IMR-90 (cell line): ENCODE measurements around the gene GAS6. TPM values are rescaled to one million over a fixed set of nuclear protein-coding genes. Genes with fewer than 3 reads are reported as not detected.

ENCODE experiments used
- ATAC-seq: fragments of 200-7000 bp; cut with Tn5 transposase; 2 replicates; pipeline ENCODE4 v1.9.1; 2020; ENCODE audit warnings: low read depth, mild to moderate bottlenecking, moderate library complexity
- BruUV-seq: library from RNA; stranded (reverse); fragments of 400-500 nt; replicated peaks from 2 replicates; lab custom pipeline; 2021; lab: Mats Ljungman, UMichigan
- CTCF ChIA-PET: fragments of 300-600 bp; formaldehyde crosslinking; extraction: SDS; loops from one replicate; lab custom pipeline; 2021; ENCODE audit warnings: antibody characterized with exemption; lab: Yijun Ruan, JAX
- POLR2A ChIA-PET: fragments of 300-600 bp; sonication (Branson Sonifier 250); formaldehyde crosslinking; loops from one replicate; lab custom pipeline; 2022; ENCODE audit warnings: antibody characterized with exemption; ENCODE audit not compliant: unreplicated experiment; lab: Charles Lee
- DNase-seq: peaks from one replicate; pipeline ENCODE4 v3.0.0; 2013
- H2AFZ ChIP-seq: replicated peaks from 2 replicates; pipeline ENCODE3; 2013; ENCODE audit warnings: low read length, mild to moderate bottlenecking; ENCODE audit not compliant: poor library complexity
- H2AK5ac ChIP-seq: 2 replicates; pipeline ENCODE4 v1.6.1; 2013; ENCODE audit warnings: low read depth, low read length, inconsistent platforms
- H2AK9ac ChIP-seq: replicated peaks from 2 replicates; pipeline ENCODE3; 2013; ENCODE audit warnings: mild to moderate bottlenecking, low read depth, low read length, moderate library complexity; ENCODE audit not compliant: poor library complexity
- H2BK120ac ChIP-seq: 2 replicates; pipeline ENCODE4 v1.6.1; 2013; ENCODE audit warnings: low read depth, low read length, inconsistent platforms
- H2BK15ac ChIP-seq: 3 replicates; pipeline ENCODE4 v1.6.1; 2013; ENCODE audit warnings: low read depth, low read length, inconsistent platforms
- H2BK20ac ChIP-seq: 2 replicates; pipeline ENCODE4 v1.6.1; 2013; ENCODE audit warnings: low read depth, mild to moderate bottlenecking, inconsistent platforms, low read length, moderate library complexity
- H2BK5ac ChIP-seq: 2 replicates; pipeline ENCODE4 v1.6.1; 2013; ENCODE audit warnings: mild to moderate bottlenecking, low read depth, low read length, inconsistent platforms; ENCODE audit not compliant: poor library complexity, severe bottlenecking
- H3K14ac ChIP-seq: replicated peaks from 2 replicates; pipeline ENCODE4 v1.6.1; 2013; ENCODE audit warnings: low read depth, low read length, inconsistent platforms
- H3K18ac ChIP-seq: 2 replicates; pipeline ENCODE4 v1.6.1; 2013; ENCODE audit warnings: low read depth, low read length, control low read depth
- H3K23ac ChIP-seq: 2 replicates; pipeline ENCODE4 v1.6.1; 2013; ENCODE audit warnings: low read depth, low read length, inconsistent platforms
- H3K27ac ChIP-seq: 2 replicates; pipeline ENCODE4 v1.5.1; 2013; ENCODE audit warnings: mild to moderate bottlenecking, control low read depth, low read length; ENCODE audit not compliant: insufficient read depth
- H3K27me3 ChIP-seq: 2 replicates; pipeline ENCODE4 v1.6.1; 2013; ENCODE audit warnings: low read length; ENCODE audit not compliant: control insufficient read depth, insufficient read depth
- H3K36me3 ChIP-seq: 2 replicates; pipeline ENCODE4 v1.6.1; 2013; ENCODE audit warnings: low read length, mixed read lengths; ENCODE audit not compliant: control insufficient read depth, insufficient read depth
- H3K4ac ChIP-seq: 2 replicates; pipeline ENCODE4 v1.6.1; 2013; ENCODE audit warnings: low read depth, low read length, inconsistent platforms
- H3K4me1 ChIP-seq: 2 replicates; pipeline ENCODE4 v1.6.1; 2013; ENCODE audit warnings: low read length, mixed read lengths; ENCODE audit not compliant: control insufficient read depth, insufficient read depth
- H3K4me2 ChIP-seq: 2 replicates; pipeline ENCODE4 v1.6.1; 2013; ENCODE audit warnings: low read depth, mild to moderate bottlenecking, control low read depth, low read length, moderate library complexity
- H3K4me3 ChIP-seq: 2 replicates; pipeline ENCODE4 v1.5.1; 2013; ENCODE audit warnings: low read depth, mild to moderate bottlenecking, control low read depth, low read length, moderate library complexity; ENCODE audit not compliant: insufficient read depth
- H3K56ac ChIP-seq: 2 replicates; pipeline ENCODE4 v1.6.1; 2013; ENCODE audit warnings: low read length, inconsistent platforms; ENCODE audit not compliant: insufficient read depth; ENCODE audit errors: extremely low read depth
- H3K79me1 ChIP-seq, 2 experiments: 2 replicates each; pipeline ENCODE4 v1.6.1; 2013; ENCODE audit warnings: low read length in 2 of 2, inconsistent platforms in 1 of 2, low read depth in 1 of 2
- H3K9ac ChIP-seq: 2 replicates; pipeline ENCODE4 v1.6.1; 2013; ENCODE audit warnings: low read depth, low read length, control low read depth
- H3K9me1 ChIP-seq: 2 replicates; pipeline ENCODE4 v1.6.1; 2013; ENCODE audit warnings: low read length, inconsistent platforms; ENCODE audit not compliant: insufficient read depth
- H3K9me3 ChIP-seq: 2 replicates; pipeline ENCODE4 v1.6.1; 2013; ENCODE audit warnings: low read length; ENCODE audit not compliant: control insufficient read depth, insufficient read depth
- H4K20me1 ChIP-seq: 2 replicates; pipeline ENCODE4 v1.6.1; 2013; ENCODE audit warnings: low read length, inconsistent platforms; ENCODE audit not compliant: insufficient read depth
- H4K5ac ChIP-seq: 2 replicates; pipeline ENCODE4 v1.6.1; 2013; ENCODE audit warnings: mild to moderate bottlenecking, low read depth, low read length, control low read depth
- H4K8ac ChIP-seq, 2 experiments: 2 replicates each; pipeline ENCODE4 v1.6.1; 2013; ENCODE audit warnings: low read depth in 2 of 2, low read length in 2 of 2, control low read depth in 1 of 2, inconsistent platforms in 1 of 2
- H4K91ac ChIP-seq: 2 replicates; pipeline ENCODE4 v1.6.1; 2013; ENCODE audit warnings: low read depth, low read length, inconsistent platforms; ENCODE audit not compliant: insufficient read depth
- BHLHE40 ChIP-seq: fragments of 150-350 bp; IDR thresholded peaks from 2 replicates; pipeline ENCODE4 v1.6.1; 2016; ENCODE audit warnings: mild to moderate bottlenecking, low read depth, low read length
- CEBPB ChIP-seq: IDR thresholded peaks from 2 replicates; pipeline ENCODE4 v1.6.1; 2012; ENCODE audit warnings: low read depth, low read length, improper control_type of control experiment
- CHD1 ChIP-seq: IDR thresholded peaks from 2 replicates; pipeline ENCODE4 v1.6.1; 2012; ENCODE audit warnings: low read depth, low read length, improper control_type of control experiment
- ELK1 ChIP-seq: fragments of 150-350 bp; IDR thresholded peaks from 2 replicates; pipeline ENCODE4 v1.6.1; 2016; ENCODE audit warnings: low read depth, mild to moderate bottlenecking, low read length, moderate library complexity, borderline replicate concordance
- FOS ChIP-seq: fragments of 150-350 bp; IDR thresholded peaks from 2 replicates; pipeline ENCODE4 v1.6.1; 2016; ENCODE audit warnings: low read depth, low read length
- MAFK ChIP-seq: IDR thresholded peaks from 2 replicates; pipeline ENCODE4 v1.6.1; 2012; ENCODE audit warnings: low read depth, low read length, improper control_type of control experiment
- MAZ ChIP-seq: IDR thresholded peaks from 2 replicates; pipeline ENCODE4 v1.6.1; 2012; ENCODE audit warnings: low read depth, mild to moderate bottlenecking, low read length, improper control_type of control experiment, moderate library complexity, borderline replicate concordance
- MXI1 ChIP-seq: IDR thresholded peaks from 2 replicates; pipeline ENCODE4 v1.6.1; 2012; ENCODE audit warnings: low read depth, mild to moderate bottlenecking, low read length, moderate library complexity, borderline replicate concordance
- NFE2L2 ChIP-seq: fragments of 150-350 bp; IDR thresholded peaks from 2 replicates; pipeline ENCODE4 v1.6.1; 2016; ENCODE audit warnings: low read depth, mild to moderate bottlenecking, low read length
- POLR2A ChIP-seq: IDR thresholded peaks from 2 replicates; pipeline ENCODE4 v1.6.1; 2012; ENCODE audit warnings: mild to moderate bottlenecking, low read depth, low read length
- RAD21 ChIP-seq: IDR thresholded peaks from 2 replicates; pipeline ENCODE4 v1.6.1; 2012; ENCODE audit warnings: low read length, improper control_type of control experiment
- RCOR1 ChIP-seq: IDR thresholded peaks from 2 replicates; pipeline ENCODE4 v1.6.1; 2012; ENCODE audit warnings: mild to moderate bottlenecking, low read length, improper control_type of control experiment; ENCODE audit not compliant: insufficient replicate concordance
- RFX5 ChIP-seq: IDR thresholded peaks from 2 replicates; pipeline ENCODE4 v1.8.0; 2012; ENCODE audit warnings: low read depth, mild to moderate bottlenecking, low read length, moderate library complexity
- SMC3 ChIP-seq: fragments of 150-350 bp; IDR thresholded peaks from 2 replicates; pipeline ENCODE4 v1.6.1; 2016; ENCODE audit warnings: low read depth, mild to moderate bottlenecking, antibody characterized with exemption, low read length, moderate library complexity
- USF2 ChIP-seq: fragments of 150-350 bp; IDR thresholded peaks from 2 replicates; pipeline ENCODE4 v1.6.1; 2017; ENCODE audit warnings: mild to moderate bottlenecking, antibody characterized with exemption, low read length, low read depth
- WGBS, 2 experiments: methylation state at CpG; one replicate each; pipeline versions ENCODE4 v1.1.5 to v1.1.7; 2013; ENCODE audit warnings: missing lambda C conversion rate in 2 of 2; ENCODE audit not compliant: insufficient read length in 1 of 2; ENCODE audit errors: extremely low coverage in 2 of 2; 5-methylcytosine and 5-hydroxymethylcytosine counted together
- dilution Hi-C: fragments of 300-500 bp; cut with HindIII; formaldehyde crosslinking; loops from one replicate; pipeline ENCODE4 v1.14.3; 2018; ENCODE audit warnings: low sequenced_read_pairs; ENCODE audit not compliant: unreplicated experiment
- in situ Hi-C: fragments of 300-500 bp; cut with MboI; formaldehyde crosslinking; loops from 3 replicates; pipeline ENCODE4 v1.14.3; 2019; ENCODE audit warnings: low sequenced_read_pairs, inconsistent platforms, mixed read lengths
- intact Hi-C: fragments of 100-400 bp; cut with micrococcal nuclease; formaldehyde crosslinking; loops from 2 replicates; pipeline ENCODE4 v1.10.0; 2022
- polyA plus RNA-seq, 3 experiments: library from polyadenylated mRNA; depleted of rRNA; stranded (reverse); fragments of >200 nt; gene quantifications; 2 replicates each; pipeline ENCODE4 v1.2.3, GENCODE V29; 2012; ENCODE audit warnings: low replicate concordance in 1 of 3
- total RNA-seq: library from RNA; depleted of rRNA; stranded (reverse); fragments of >200 nt; gene quantifications from 2 replicates; pipeline ENCODE4 v1.2.3, GENCODE V29; 2012
- TF ChIP-seq, protein P1 (sequence below): conservative IDR thresholded peaks from 2 replicates; pipeline ENCODE4 v1.5.1; 2012; ENCODE audit warnings: mild to moderate bottlenecking, low read depth, low read length, improper control_type of control experiment

The GAS6 gene
- total and polyA plus RNA-seq, 2 of the 4 experiments (the other 2 are of a cell fraction) = 220 to 823 TPM

GRCh38 chr13:113775451-113776145, 88.3 kb downstream of the GAS6 start:
- Histone ChIP-seq H2AK5ac (no peak overlapping the region), H4K20me1 (no peaks in the 10 kb centered on the region), H3K79me1 (peaks cover 0 to 5% of the 10 kb centered on the region in 2 experiments; a peak in 1 of 4 replicates), H3K4me2 (no peak overlapping the region), H3K36me3 (no peaks in the 10 kb centered on the region), H3K9me1 (peaks cover 9% of the 10 kb centered on the region), H4K5ac (no peak overlapping the region), H3K4ac (no peak overlapping the region), H2BK20ac (no peak overlapping the region), H3K9me3 (peaks cover 5% of the 10 kb centered on the region; the same call in 1 of the 2 replicates), H3K14ac (no peak overlapping the region), H2BK5ac (no peak overlapping the region), H3K4me3 (no peak overlapping the region), H3K56ac (no peak overlapping the region), H3K4me1 (no peaks in the 10 kb centered on the region), H3K9ac (no peak overlapping the region), H3K27ac (no peak overlapping the region), H3K27me3 (peaks cover 16% of the 10 kb centered on the region), H4K91ac (no peak overlapping the region), H2AFZ (no peak overlapping the region), H2BK120ac (no peak overlapping the region), H3K18ac (no peak overlapping the region), H3K23ac (no peak overlapping the region), H2BK15ac (no peak overlapping the region), H2AK9ac (no peak overlapping the region), H4K8ac (no peak overlapping the region)
- 62% methylated on average over 2 of the region's 28 CpGs; no CpG with 5 or more reads in 1 of the 2 experiments for WGBS, 2 experiments
- TF ChIP-seq POLR2A (no peak), FOS (no peak), RAD21 (no peak), CHD1 (no peak), BHLHE40 (no peak), ELK1 (no peak), MXI1 (no peak), NFE2L2 (no peak), RCOR1 (no peak), MAZ (no peak), USF2 (no peak), SMC3 (no peak), CEBPB (no peak), MAFK (no peak), RFX5 (no peak)
- TF ChIP-seq, protein P1, sequence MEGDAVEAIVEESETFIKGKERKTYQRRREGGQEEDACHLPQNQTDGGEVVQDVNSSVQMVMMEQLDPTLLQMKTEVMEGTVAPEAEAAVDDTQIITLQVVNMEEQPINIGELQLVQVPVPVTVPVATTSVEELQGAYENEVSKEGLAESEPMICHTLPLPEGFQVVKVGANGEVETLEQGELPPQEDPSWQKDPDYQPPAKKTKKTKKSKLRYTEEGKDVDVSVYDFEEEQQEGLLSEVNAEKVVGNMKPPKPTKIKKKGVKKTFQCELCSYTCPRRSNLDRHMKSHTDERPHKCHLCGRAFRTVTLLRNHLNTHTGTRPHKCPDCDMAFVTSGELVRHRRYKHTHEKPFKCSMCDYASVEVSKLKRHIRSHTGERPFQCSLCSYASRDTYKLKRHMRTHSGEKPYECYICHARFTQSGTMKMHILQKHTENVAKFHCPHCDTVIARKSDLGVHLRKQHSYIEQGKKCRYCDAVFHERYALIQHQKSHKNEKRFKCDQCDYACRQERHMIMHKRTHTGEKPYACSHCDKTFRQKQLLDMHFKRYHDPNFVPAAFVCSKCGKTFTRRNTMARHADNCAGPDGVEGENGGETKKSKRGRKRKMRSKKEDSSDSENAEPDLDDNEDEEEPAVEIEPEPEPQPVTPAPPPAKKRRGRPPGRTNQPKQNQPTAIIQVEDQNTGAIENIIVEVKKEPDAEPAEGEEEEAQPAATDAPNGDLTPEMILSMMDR = no peak
- ATAC-seq = no peak
- CTCF ChIA-PET = no interaction called here
- intact Hi-C loops = loop anchor here (2.0 kb wide), 1 partner anchor 17 kb away; the partner anchor contains the start of gene TMEM255B
- BruUV-seq = no TSS peak
- in situ Hi-C loops = no loop called here
- POLR2A ChIA-PET = no interaction called here
- dilution Hi-C loops = no loop called here
- DNase-seq = no peak
